OCI-LY1 (cell line): ENCODE results near the gene C17orf50.

Source experiments
- EZH2 ChIP-seq: fragments of 200-600 bp; sonication (generic), shearing (Covaris generic); IDR thresholded peaks from 2 replicates; pipeline ENCODE4 v1.8.0; 2017; ENCODE audit warnings: borderline replicate concordance, mixed run types, mild to moderate bottlenecking, antibody characterized with exemption, low read length, moderate library complexity, mixed read lengths
- TF ChIP-seq, protein P1 (sequence below): fragments of 200-600 bp; sonication (generic), shearing (Covaris generic); IDR thresholded peaks from 2 replicates; pipeline ENCODE4 v1.5.1; 2017; ENCODE audit warnings: mild to moderate bottlenecking, antibody characterized with exemption, low read length, moderate library complexity, mixed read lengths

GRCh38 chr17:35795871-35796265 lies 35.2 kb downstream of the C17orf50 start:
- TF ChIP-seq, protein P1, sequence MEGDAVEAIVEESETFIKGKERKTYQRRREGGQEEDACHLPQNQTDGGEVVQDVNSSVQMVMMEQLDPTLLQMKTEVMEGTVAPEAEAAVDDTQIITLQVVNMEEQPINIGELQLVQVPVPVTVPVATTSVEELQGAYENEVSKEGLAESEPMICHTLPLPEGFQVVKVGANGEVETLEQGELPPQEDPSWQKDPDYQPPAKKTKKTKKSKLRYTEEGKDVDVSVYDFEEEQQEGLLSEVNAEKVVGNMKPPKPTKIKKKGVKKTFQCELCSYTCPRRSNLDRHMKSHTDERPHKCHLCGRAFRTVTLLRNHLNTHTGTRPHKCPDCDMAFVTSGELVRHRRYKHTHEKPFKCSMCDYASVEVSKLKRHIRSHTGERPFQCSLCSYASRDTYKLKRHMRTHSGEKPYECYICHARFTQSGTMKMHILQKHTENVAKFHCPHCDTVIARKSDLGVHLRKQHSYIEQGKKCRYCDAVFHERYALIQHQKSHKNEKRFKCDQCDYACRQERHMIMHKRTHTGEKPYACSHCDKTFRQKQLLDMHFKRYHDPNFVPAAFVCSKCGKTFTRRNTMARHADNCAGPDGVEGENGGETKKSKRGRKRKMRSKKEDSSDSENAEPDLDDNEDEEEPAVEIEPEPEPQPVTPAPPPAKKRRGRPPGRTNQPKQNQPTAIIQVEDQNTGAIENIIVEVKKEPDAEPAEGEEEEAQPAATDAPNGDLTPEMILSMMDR: no peak
- no peak for TF ChIP-seq EZH2
